ENCODE results near the gene PPFIA4.
"Not testable (repeated sequence)": the region's sequence is repeated elsewhere in the genome, so short reads cannot be mapped to it uniquely, and the experiment has no call there.

Gene PPFIA4

DNA sequence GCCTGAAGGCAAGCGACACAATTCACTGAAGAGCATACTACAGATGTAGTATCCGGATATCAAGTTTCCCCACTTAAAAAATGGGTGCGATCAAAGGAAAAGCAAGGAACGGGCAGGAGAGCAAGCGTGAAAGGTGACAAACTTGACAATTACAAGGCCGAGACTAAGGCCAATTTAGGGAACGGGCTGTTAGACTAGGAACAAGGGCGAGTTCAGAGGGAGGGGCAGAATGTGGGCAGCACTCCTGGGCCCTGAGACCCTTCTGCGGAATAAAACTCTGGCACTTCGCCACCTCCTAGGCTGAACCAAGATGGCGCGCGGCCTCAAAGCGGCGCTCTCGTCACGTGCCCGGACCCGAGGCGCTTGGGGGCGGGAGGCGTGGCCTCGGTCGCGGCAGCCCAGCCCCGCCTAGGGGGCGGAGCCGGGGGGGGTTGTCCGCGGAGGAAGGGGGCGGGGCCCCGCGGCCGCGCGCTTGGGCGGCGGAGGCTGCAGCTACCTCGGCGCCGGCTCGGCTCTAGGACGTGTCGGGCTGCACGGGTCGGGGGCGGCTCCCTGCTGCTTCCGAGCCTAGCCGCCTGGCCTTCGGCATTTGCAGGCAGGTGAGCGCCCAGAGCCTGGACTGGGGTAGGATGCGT is at the start of gene PPFIA4:
Gene PPFIA4 (plus strand): TSS at position 461 of the 635 bp plus-strand sequence. CDS start 12,518 bp downstream, outside the sequence.
- peak within 1 kb of the TSS; percentile 88 for H3K4me3 ChIP-seq (ENCODE audit: low read depth, low read length)
- TF ChIP-seq, protein P1, sequence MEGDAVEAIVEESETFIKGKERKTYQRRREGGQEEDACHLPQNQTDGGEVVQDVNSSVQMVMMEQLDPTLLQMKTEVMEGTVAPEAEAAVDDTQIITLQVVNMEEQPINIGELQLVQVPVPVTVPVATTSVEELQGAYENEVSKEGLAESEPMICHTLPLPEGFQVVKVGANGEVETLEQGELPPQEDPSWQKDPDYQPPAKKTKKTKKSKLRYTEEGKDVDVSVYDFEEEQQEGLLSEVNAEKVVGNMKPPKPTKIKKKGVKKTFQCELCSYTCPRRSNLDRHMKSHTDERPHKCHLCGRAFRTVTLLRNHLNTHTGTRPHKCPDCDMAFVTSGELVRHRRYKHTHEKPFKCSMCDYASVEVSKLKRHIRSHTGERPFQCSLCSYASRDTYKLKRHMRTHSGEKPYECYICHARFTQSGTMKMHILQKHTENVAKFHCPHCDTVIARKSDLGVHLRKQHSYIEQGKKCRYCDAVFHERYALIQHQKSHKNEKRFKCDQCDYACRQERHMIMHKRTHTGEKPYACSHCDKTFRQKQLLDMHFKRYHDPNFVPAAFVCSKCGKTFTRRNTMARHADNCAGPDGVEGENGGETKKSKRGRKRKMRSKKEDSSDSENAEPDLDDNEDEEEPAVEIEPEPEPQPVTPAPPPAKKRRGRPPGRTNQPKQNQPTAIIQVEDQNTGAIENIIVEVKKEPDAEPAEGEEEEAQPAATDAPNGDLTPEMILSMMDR (IDR thresholded peaks at IDR 0.05; ENCODE audit: control insufficient read depth, extremely low read depth, insufficient read depth), result peak; percentile 28
- DNase-seq (ENCODE audit: low read depth), result peak; percentile 46

GRCh38 chr1:202976633-202977032 is 49.7 kb upstream of the PPFIA4 start:
- DNase-seq (ENCODE audit: low read depth), result no peak
- H3K4me3 ChIP-seq (ENCODE audit: low read depth, low read length), result no peak overlapping the region
- TF ChIP-seq, protein P1 (IDR thresholded peaks at IDR 0.05; ENCODE audit: control insufficient read depth, extremely low read depth, insufficient read depth), result no peak

GRCh38 chr1:202979459-202979858 is 46.8 kb upstream of the PPFIA4 start:
- TF ChIP-seq, protein P1 (IDR thresholded peaks at IDR 0.05; ENCODE audit: control insufficient read depth, extremely low read depth, insufficient read depth), result no peak
- H3K4me3 ChIP-seq (ENCODE audit: low read depth, low read length), result no peak overlapping the region
- DNase-seq (ENCODE audit: low read depth), result no peak

DNA sequence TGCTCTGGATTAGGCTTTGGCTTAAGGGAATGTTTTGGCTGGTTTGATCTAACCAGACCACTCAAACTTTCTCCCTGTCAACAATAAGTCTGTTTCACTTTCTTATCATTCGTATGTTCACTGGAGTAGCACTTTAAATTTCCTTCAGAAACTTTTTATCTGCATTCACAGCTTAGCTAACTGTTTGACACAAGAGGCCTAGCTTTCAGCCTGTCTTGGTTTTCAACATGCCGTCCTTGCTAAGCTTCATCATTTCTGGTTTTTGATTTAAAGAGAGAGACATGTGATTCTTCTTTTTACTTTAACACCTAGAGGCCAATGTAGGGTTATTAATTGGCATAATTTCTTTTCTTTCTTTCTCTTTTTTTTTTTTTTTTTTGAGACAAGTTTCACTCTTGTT is 44.4 kb upstream of the PPFIA4 start:
- TF ChIP-seq, protein P1 (IDR thresholded peaks at IDR 0.05; ENCODE audit: control insufficient read depth, extremely low read depth, insufficient read depth), result no peak
- DNase-seq (ENCODE audit: low read depth), result no peak
- no peak overlapping the region for H3K4me3 ChIP-seq (ENCODE audit: low read depth, low read length)

DNA sequence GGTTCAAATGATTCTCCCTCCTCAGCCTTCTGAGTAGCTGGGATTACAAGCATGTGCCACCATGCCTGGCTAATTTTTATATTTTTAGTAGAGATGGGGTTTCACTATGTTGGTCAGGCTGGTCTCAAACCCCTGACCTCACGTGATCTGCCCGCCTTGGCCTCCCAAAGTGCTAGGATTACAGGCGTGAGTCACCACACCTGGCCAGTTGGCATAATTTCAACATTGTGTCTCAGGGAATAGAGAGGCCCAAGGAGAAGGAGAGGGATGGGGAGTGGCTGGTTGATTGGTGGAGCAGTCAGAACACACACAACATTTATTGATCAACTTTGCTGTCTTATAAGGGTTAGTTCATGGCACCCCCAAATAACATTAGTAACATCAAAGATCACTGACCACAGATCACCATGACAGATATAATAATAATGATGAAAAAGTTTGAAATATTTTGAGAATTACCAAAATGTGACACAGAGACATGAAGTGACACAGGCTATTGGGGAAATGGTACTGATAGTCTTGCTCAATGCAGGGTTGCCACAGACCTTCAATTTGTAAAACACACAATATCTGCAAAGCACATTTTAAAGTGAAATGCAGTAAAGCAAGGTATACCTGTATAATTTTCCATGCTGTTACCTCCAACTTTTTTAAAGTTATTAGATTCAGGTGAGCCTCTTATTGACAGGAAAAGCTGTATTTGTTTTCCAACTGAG is 43.4 kb upstream of the PPFIA4 start:
- TF ChIP-seq, protein P1 (IDR thresholded peaks at IDR 0.05; ENCODE audit: control insufficient read depth, extremely low read depth, insufficient read depth), result no peak
- no peak overlapping the region for H3K4me3 ChIP-seq (ENCODE audit: low read depth, low read length)
- no peak for DNase-seq (ENCODE audit: low read depth)

DNA sequence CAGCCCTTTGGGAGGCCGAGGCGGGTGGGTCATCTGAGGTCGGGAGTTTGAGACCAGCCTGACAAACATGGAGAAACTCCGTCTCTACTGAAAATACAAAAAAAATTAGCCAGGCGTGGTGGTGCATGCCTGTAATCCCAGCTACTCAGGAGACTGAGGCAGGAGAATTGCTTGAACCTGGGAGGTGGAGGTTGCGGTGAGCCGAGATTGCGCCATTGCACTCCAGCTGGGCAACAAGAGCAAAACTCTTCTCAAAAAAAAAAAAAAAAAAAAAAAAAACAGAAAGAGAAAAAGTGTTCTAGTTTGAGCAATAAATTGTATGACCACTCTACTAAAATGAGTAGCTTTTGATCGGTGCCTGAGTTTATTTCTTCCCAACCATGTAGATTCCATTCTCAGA is 40.2 kb upstream of the PPFIA4 start:
- not testable (repeated sequence) for DNase-seq (ENCODE audit: low read depth); H3K4me3 ChIP-seq (ENCODE audit: low read depth, low read length)

DNA sequence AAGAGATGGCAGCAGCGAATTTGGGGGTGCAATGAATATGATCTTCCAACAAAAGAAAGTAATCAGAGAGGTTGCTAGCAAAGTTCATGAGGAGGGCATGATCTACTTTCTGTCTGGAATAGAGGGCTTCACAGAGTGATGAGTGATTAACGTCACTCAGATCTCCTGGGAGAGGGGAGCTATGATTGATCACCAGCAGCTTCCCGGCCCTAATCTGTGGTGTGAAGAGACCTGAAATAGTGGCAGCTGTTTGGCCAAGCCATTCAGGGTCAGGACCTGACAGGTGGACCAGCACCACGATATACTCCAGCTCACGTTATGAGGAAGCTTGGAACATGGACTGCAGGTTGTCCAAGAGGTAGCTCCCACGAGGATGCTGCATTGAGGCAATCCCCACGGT is 39.0 kb upstream of the PPFIA4 start:
- DNase-seq (ENCODE audit: low read depth), result no peak
- TF ChIP-seq, protein P1 (IDR thresholded peaks at IDR 0.05; ENCODE audit: control insufficient read depth, extremely low read depth, insufficient read depth), result no peak
- no peak overlapping the region for H3K4me3 ChIP-seq (ENCODE audit: low read depth, low read length)

Measured in LNCaP clone FGC (cell line).